Retinal pigment epithelial cell (primary cell): Measurements from ENCODE around the gene GALNT15.

Experiments used
- DNase-seq: peaks from one replicate; pipeline ENCODE4 v3.0.0-alpha.2; 2010; ENCODE audit warnings: low read depth
- H3K4me3 ChIP-seq: 2 replicates; pipeline ENCODE4 v1.5.1; 2011; ENCODE audit warnings: mild to moderate bottlenecking, low read length, control low read depth, moderate library complexity
- TF ChIP-seq, protein P1 (sequence below): conservative IDR thresholded peaks from 2 replicates; pipeline ENCODE4 v1.5.1; 2011; ENCODE audit warnings: low read depth, low read length, control low read depth, inconsistent platforms

Gene GALNT15

GRCh38 chr3:16179771-16180736, 5.6 kb downstream of the GALNT15 start:
- TF ChIP-seq, protein P1, sequence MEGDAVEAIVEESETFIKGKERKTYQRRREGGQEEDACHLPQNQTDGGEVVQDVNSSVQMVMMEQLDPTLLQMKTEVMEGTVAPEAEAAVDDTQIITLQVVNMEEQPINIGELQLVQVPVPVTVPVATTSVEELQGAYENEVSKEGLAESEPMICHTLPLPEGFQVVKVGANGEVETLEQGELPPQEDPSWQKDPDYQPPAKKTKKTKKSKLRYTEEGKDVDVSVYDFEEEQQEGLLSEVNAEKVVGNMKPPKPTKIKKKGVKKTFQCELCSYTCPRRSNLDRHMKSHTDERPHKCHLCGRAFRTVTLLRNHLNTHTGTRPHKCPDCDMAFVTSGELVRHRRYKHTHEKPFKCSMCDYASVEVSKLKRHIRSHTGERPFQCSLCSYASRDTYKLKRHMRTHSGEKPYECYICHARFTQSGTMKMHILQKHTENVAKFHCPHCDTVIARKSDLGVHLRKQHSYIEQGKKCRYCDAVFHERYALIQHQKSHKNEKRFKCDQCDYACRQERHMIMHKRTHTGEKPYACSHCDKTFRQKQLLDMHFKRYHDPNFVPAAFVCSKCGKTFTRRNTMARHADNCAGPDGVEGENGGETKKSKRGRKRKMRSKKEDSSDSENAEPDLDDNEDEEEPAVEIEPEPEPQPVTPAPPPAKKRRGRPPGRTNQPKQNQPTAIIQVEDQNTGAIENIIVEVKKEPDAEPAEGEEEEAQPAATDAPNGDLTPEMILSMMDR, result no peak
- no peak overlapping the region for H3K4me3 ChIP-seq
- DNase-seq, result no peak

DNA sequence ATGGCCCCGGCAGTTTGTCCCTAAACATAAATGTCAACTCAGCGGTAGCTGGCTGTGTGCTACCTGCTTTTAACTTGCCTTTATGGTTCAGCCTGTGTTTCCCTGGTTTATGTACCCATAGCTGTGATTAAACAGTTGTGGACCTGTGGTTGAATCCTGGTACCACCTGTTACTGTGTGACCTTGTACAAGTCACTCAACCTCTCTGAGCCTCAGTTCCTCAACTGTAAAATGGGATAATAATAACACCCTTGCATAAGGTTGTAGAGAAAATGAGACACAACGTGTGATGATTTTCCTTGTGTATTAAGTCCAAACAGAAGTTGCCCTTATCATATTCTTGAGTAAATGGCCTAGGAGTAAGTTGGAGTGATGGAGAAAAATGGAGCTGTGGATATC, 6.3 kb downstream of the GALNT15 start:
- DNase-seq, result no peak
- H3K4me3 ChIP-seq, result no peak overlapping the region
- TF ChIP-seq, protein P1, result no peak

DNA sequence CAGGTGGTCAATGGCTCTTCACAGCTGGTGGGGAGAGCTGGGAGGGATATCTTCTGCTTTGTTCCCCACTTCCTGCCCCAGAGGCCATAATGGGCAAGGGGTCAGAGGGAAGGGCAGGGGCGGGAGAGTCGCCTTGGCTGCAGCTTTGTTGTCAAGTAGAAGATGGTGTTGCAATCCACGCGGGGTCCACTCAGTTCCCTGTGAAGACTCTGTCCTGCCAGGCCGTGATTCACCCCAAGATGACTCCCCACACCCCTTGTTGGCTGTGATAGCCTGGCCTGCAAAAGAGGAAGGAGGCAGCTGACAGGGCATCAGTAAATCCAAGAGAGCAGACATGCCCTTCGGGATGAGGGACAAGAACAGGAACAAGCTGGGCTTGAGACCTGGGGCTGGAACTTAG, 6.9 kb downstream of the GALNT15 start:
- TF ChIP-seq, protein P1, result no peak
- no peak for DNase-seq
- H3K4me3 ChIP-seq, result no peak overlapping the region

DNA sequence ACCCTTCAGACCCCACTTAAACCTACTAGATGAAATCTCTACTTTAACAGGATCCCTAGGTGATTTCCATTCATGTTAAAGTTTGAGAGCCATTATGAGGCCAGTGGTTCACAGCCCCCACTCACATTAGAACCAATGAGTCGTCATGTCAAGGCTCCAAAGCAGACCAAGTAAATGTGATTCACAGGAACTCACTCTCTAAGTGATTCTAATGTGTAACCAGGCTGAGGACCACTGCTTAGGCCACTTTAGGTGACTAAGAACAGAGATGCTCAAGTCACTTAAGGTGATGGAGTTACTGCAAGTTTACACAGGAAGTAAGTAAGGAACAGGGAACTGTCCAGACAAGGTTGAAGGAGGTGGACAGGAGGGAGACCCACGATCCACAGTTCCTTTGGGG, 7.7 kb downstream of the GALNT15 start:
- H3K4me3 ChIP-seq, result no peak overlapping the region
- TF ChIP-seq, protein P1, result no peak
- DNase-seq, result no peak

DNA sequence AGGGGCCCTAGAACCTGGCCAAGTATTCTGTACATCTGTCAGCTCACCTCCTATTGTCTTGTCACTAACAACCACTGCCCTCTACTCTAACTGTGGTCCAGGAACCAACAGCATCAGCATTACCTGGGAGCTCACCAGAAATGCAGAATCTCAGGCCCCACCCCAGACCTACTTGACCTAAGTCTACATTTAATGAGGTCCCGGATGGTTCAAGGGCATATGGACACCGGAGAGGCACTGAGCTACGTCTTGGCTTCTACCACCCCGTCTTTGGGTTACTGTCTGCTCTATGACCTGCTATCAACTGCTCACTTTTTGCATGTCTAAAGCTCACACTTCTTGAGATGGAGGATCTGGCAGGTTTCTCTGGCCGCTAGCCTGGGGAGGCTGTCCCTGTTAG, 8.1 kb downstream of the GALNT15 start:
- no peak for DNase-seq
- no peak overlapping the region for H3K4me3 ChIP-seq
- TF ChIP-seq, protein P1, result no peak

GRCh38 chr3:16183082-16183481, 8.6 kb downstream of the GALNT15 start:
- TF ChIP-seq, protein P1, result no peak
- H3K4me3 ChIP-seq, result no peak overlapping the region
- no peak for DNase-seq
